Liver (tissue), 9 donors: ENCODE measurements around the gene PTPRQ. TPM values are rescaled to one million over a fixed set of nuclear protein-coding genes. Genes with fewer than 3 reads are reported as not detected.

Source experiments
- DNase-seq: peaks from one replicate; pipeline ENCODE4 v3.0.0-alpha.2; 2017; ENCODE audit warnings: low spot score
- H3K27ac ChIP-seq, 2 donors: one replicate each; pipeline ENCODE4 v1.7.0; 2013; ENCODE audit warnings: inconsistent platforms in 2 of 2, low read length in 2 of 2, control low read depth in 1 of 2, low read depth in 1 of 2, mild to moderate bottlenecking in 1 of 2
- H3K27me3 ChIP-seq, 4 donors: one replicate each; pipeline versions ENCODE4 v1.6.1 to v1.7.0; 2013; ENCODE audit warnings: low read length in 3 of 4, inconsistent platforms in 1 of 4, mild to moderate bottlenecking in 1 of 4, moderate library complexity in 1 of 4; ENCODE audit not compliant: control insufficient read depth in 4 of 4, insufficient read depth in 4 of 4
- H3K36me3 ChIP-seq, 4 donors: one replicate each; pipeline versions ENCODE4 v1.6.1 to v1.7.0; 2013; ENCODE audit warnings: low read length in 3 of 4, mild to moderate bottlenecking in 3 of 4, low read depth in 1 of 4, moderate library complexity in 1 of 4; ENCODE audit not compliant: control insufficient read depth in 4 of 4, insufficient read depth in 3 of 4
- H3K4me1 ChIP-seq, 4 donors: one replicate each; pipeline versions ENCODE4 v1.6.1 to v1.7.0; 2013; ENCODE audit warnings: low read length in 3 of 4, mild to moderate bottlenecking in 3 of 4, moderate library complexity in 1 of 4; ENCODE audit not compliant: control insufficient read depth in 4 of 4, insufficient read depth in 4 of 4
- H3K4me3 ChIP-seq, 3 donors: one replicate each; pipeline versions ENCODE4 v1.6.1 to v1.7.0; 2013; ENCODE audit warnings: low read length in 3 of 3, control low read depth in 1 of 3, low read depth in 1 of 3, mild to moderate bottlenecking in 1 of 3
- H3K9ac ChIP-seq, 2 donors: one replicate each; pipeline ENCODE4 v1.7.0; 2013; ENCODE audit warnings: low read length in 2 of 2, mild to moderate bottlenecking in 2 of 2, moderate library complexity in 2 of 2, control low read depth in 1 of 2, low read depth in 1 of 2
- H3K9me3 ChIP-seq, 4 donors: one replicate each; pipeline versions ENCODE4 v1.6.1 to v1.7.0; 2013; ENCODE audit warnings: low read length in 3 of 4; ENCODE audit not compliant: control insufficient read depth in 4 of 4
- EGR1 ChIP-seq, 2 donors: IDR thresholded peaks; 2 replicates each; pipeline ENCODE4 v1.6.1; 2016 to 2018; ENCODE audit warnings: antibody characterized with exemption in 2 of 2, low read depth in 2 of 2
- FOXA1 ChIP-seq: IDR thresholded peaks from 2 replicates; pipeline ENCODE4 v1.6.1; 2016; ENCODE audit warnings: antibody characterized with exemption
- FOXA2 ChIP-seq: IDR thresholded peaks from 2 replicates; pipeline ENCODE4 v1.6.1; 2016; ENCODE audit warnings: antibody characterized with exemption
- GABPA ChIP-seq, 2 donors: IDR thresholded peaks in 1 of 2; conservative IDR thresholded peaks in 1 of 2; 2 replicates each; pipeline ENCODE4 v1.6.1; 2016; ENCODE audit warnings: antibody characterized with exemption in 2 of 2, mild to moderate bottlenecking in 1 of 2, moderate library complexity in 1 of 2
- HNF4A ChIP-seq, 2 donors: conservative IDR thresholded peaks; 2 replicates each; pipeline ENCODE4 v1.6.1; 2016; ENCODE audit warnings: antibody characterized with exemption in 2 of 2, mild to moderate bottlenecking in 2 of 2
- HNF4G ChIP-seq: IDR thresholded peaks from 2 replicates; pipeline ENCODE4 v1.6.1; 2016; ENCODE audit warnings: antibody characterized with exemption
- JUND ChIP-seq, 2 donors: IDR thresholded peaks; 2 replicates each; pipeline ENCODE4 v1.6.1; 2016; ENCODE audit warnings: antibody characterized with exemption in 2 of 2
- NR2F2 ChIP-seq: IDR thresholded peaks from 2 replicates; pipeline ENCODE4 v1.6.1; 2016; ENCODE audit warnings: antibody characterized with exemption
- RAD21 ChIP-seq, 2 donors: IDR thresholded peaks; 2 replicates each; pipeline ENCODE4 v1.6.1; 2016; ENCODE audit warnings: antibody characterized with exemption in 2 of 2, mild to moderate bottlenecking in 2 of 2
- RXRA ChIP-seq, 2 donors: IDR thresholded peaks; 2 replicates each; pipeline ENCODE4 v1.6.1; 2017 to 2018; ENCODE audit warnings: antibody characterized with exemption in 2 of 2, mild to moderate bottlenecking in 1 of 2
- TAF1 ChIP-seq: conservative IDR thresholded peaks from 2 replicates; pipeline ENCODE4 v1.6.1; 2016; ENCODE audit warnings: antibody characterized with exemption, mild to moderate bottlenecking
- WGBS: extraction: QIAGEN DNeasy Blood & Tissue Kit; methylation state at CpG from one replicate; pipeline ENCODE4 v1.1.7; 2013; 5-methylcytosine and 5-hydroxymethylcytosine counted together
- polyA plus RNA-seq, 2 donors: library from polyadenylated mRNA; stranded (reverse) in 1 of 2; unstranded in 1 of 2; fragments of 200-250 nt in 1 of 2; fragments of >200 nt in 1 of 2; fragmentation: Nextera tagmentation in 1 of 2; extraction: Ambion mirVana in 1 of 2; gene quantifications; one replicate each; pipeline versions ENCODE4 v1.2.1 to v1.2.3, GENCODE V29; 2013 to 2015
- total RNA-seq, 2 donors: library from RNA; depleted of rRNA; stranded (reverse); fragments of >200 nt; gene quantifications; one replicate each; pipeline ENCODE4 v1.2.3, GENCODE V29; 2014
- TF ChIP-seq, protein P1 (sequence below): fragments of 150-350 bp; IDR thresholded peaks from 2 replicates; pipeline ENCODE4 v1.5.1; 2017; ENCODE audit warnings: improper control_type of control experiment, low read depth, low read length; ENCODE audit not compliant: missing input control
- TF ChIP-seq, protein P2 (sequence below): IDR thresholded peaks from 2 replicates; pipeline ENCODE4 v1.6.1; 2016; ENCODE audit warnings: antibody characterized with exemption
- TF ChIP-seq, protein P3 (sequence below): IDR thresholded peaks from 2 replicates; pipeline ENCODE4 v1.6.1; 2016; ENCODE audit warnings: antibody characterized with exemption
- TF ChIP-seq, protein P4 (sequence below): IDR thresholded peaks from 2 replicates; pipeline ENCODE4 v1.6.1; 2016; ENCODE audit warnings: antibody characterized with exemption, mild to moderate bottlenecking
- TF ChIP-seq, protein P5 (sequence below): IDR thresholded peaks from 2 replicates; pipeline ENCODE4 v1.6.1; 2016; ENCODE audit warnings: antibody characterized with exemption
- donor health status: healthy.
- donor health status: healthy.
- donor health status: healthy.
- donor health status: healthy.
- donor health status: healthy.

The PTPRQ gene
- total and polyA plus RNA-seq, 4 donors: 0.02 to 0.08 (median 0.04) TPM

DNA sequence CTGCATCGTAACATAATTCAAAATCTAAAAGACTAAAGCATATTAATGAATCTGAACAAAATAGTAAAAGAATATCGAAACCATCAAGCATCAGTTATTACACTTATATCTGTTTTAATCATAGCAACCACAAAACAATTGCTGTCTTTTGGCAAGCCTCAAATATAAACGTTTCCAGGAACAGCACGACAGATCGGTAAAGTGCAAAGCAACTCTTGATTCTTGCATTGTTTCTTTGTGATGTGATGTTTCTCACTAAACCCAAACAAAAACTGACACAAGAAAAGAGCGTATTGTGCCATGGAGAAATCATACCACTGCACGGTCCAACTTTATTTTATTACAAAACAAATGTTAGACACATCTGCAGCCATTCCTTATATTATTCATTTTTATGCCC is 254.2 kb downstream of the PTPRQ start:
- Histone ChIP-seq H3K4me3 (no peak overlapping the region), H3K9me3 (no peaks in the 10 kb centered on the region), H3K27me3 (no peaks in the 10 kb centered on the region), H3K4me1 (peaks cover 0 to 21% (median 8%) of the 10 kb centered on the region in 4 donors), H3K9ac (no peak overlapping the region), H3K27ac (peak overlapping the region in 1 of 2 donors; percentile 72), H3K36me3 (no peaks in the 10 kb centered on the region)
- no peak for DNase-seq
- WGBS: 69% methylated on average over 7 of the region's 7 CpGs
- no peak for TF ChIP-seq TAF1
- TF ChIP-seq FOXA1: no peak
- TF ChIP-seq, protein P1, sequence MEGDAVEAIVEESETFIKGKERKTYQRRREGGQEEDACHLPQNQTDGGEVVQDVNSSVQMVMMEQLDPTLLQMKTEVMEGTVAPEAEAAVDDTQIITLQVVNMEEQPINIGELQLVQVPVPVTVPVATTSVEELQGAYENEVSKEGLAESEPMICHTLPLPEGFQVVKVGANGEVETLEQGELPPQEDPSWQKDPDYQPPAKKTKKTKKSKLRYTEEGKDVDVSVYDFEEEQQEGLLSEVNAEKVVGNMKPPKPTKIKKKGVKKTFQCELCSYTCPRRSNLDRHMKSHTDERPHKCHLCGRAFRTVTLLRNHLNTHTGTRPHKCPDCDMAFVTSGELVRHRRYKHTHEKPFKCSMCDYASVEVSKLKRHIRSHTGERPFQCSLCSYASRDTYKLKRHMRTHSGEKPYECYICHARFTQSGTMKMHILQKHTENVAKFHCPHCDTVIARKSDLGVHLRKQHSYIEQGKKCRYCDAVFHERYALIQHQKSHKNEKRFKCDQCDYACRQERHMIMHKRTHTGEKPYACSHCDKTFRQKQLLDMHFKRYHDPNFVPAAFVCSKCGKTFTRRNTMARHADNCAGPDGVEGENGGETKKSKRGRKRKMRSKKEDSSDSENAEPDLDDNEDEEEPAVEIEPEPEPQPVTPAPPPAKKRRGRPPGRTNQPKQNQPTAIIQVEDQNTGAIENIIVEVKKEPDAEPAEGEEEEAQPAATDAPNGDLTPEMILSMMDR: no peak
- TF ChIP-seq HNF4G: no peak
- TF ChIP-seq EGR1 (IDR thresholded peaks at IDR 0.05; ENCODE audit: low read depth in 2 of 2): no peak
- TF ChIP-seq NR2F2: no peak
- no peak for TF ChIP-seq HNF4A (conservative IDR thresholded peaks at IDR 0.05)
- TF ChIP-seq, protein P2, sequence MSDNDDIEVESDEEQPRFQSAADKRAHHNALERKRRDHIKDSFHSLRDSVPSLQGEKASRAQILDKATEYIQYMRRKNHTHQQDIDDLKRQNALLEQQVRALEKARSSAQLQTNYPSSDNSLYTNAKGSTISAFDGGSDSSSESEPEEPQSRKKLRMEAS: no peak
- TF ChIP-seq FOXA2: no peak
- TF ChIP-seq, protein P3, sequence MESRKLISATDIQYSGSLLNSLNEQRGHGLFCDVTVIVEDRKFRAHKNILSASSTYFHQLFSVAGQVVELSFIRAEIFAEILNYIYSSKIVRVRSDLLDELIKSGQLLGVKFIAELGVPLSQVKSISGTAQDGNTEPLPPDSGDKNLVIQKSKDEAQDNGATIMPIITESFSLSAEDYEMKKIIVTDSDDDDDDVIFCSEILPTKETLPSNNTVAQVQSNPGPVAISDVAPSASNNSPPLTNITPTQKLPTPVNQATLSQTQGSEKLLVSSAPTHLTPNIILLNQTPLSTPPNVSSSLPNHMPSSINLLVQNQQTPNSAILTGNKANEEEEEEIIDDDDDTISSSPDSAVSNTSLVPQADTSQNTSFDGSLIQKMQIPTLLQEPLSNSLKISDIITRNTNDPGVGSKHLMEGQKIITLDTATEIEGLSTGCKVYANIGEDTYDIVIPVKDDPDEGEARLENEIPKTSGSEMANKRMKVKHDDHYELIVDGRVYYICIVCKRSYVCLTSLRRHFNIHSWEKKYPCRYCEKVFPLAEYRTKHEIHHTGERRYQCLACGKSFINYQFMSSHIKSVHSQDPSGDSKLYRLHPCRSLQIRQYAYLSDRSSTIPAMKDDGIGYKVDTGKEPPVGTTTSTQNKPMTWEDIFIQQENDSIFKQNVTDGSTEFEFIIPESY: no peak
- TF ChIP-seq GABPA (IDR thresholded peaks at IDR 0.05 in 1 of 2, conservative IDR thresholded peaks at IDR 0.05 in 1 of 2): no peak
- no peak for TF ChIP-seq RXRA (IDR thresholded peaks at IDR 0.05)
- no peak for TF ChIP-seq JUND (IDR thresholded peaks at IDR 0.05)
- no peak for TF ChIP-seq RAD21 (IDR thresholded peaks at IDR 0.05)

DNA sequence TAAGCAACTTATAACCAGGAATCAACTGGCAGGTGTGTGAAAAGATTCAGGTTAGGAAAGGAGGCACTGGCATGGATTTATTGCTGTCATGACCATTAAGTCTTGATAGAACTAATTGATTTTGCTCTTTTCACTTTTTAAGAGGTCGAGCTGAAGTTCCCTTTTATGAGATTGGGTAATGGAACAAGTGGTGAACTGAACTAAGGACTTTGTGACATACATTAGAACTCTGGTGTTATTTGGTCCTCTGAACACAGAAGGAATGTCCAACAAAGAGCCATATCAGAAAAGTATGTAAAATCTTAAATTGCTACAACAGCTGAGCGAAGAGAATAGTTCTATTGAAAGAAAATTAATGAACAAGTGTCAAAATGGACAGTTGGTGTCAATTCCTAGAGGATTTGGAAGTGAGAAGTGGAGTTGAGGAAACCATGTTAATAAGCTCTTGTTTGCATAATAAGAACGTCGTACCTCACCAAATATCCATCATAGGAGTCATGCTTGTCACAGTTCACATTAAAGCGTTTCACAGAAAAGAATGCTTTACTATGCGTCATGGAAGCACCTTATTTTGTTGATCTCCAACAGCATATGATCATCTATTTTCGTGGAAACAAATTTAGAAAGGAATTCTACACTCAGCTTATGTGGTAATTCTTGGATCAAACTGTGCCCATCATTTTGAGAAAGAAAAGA is 255.0 kb downstream of the PTPRQ start:
- WGBS: 73% methylated on average over 7 of the region's 7 CpGs
- DNase-seq: no peak
- H3K4me1 ChIP-seq: peaks cover 0 to 21% (median 10%) of the 10 kb centered on the region in 4 donors
- no peak overlapping the region for H3K4me3 ChIP-seq
- TF ChIP-seq FOXA1 (no peak), HNF4A (conservative IDR thresholded peaks at IDR 0.05) (peak; percentile 65 to 77)
- peak overlapping the region in 1 of 2 donors; percentile 72 for H3K27ac ChIP-seq
- no peak overlapping the region for H3K9ac ChIP-seq
- no peaks in the 10 kb centered on the region for H3K9me3 ChIP-seq
- H3K36me3 ChIP-seq: no peaks in the 10 kb centered on the region
- H3K27me3 ChIP-seq: no peaks in the 10 kb centered on the region

DNA sequence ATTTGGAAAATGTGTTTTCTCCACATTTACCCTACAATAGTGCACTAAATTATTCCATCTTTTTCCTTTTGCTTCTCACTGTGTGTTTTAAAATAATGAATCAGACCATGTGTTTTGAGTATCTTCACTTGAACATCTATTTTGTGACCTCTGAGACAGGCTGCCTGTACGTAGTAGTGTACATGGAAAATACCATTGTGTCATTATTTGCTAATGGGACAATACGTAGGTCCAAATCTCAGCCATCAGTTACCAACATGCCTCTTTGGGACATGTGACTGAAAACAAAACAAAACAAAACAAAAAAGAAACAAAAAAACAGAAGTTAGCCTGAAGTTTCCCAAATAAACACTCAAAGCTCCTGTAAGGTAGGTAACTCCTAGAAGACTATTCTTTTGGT is 256.3 kb downstream of the PTPRQ start:
- Histone ChIP-seq H3K27me3 (no peaks in the 10 kb centered on the region), H3K9me3 (no peaks in the 10 kb centered on the region), H3K4me1 (peaks cover 3 to 25% (median 10%) of the 10 kb centered on the region in 4 donors), H3K36me3 (no peaks in the 10 kb centered on the region), H3K4me3 (no peak overlapping the region), H3K27ac (no peak overlapping the region), H3K9ac (no peak overlapping the region)
- DNase-seq: no peak
- WGBS: 47% methylated on average over 2 of the region's 2 CpGs
- TF ChIP-seq EGR1 (IDR thresholded peaks at IDR 0.05; ENCODE audit: low read depth in 2 of 2): peak in 1 of 2 donors; percentile 75
- TF ChIP-seq HNF4G: no peak
- TF ChIP-seq HNF4A (conservative IDR thresholded peaks at IDR 0.05): peak; percentile 51 to 68
- TF ChIP-seq, protein P2: peak; percentile 39
- TF ChIP-seq, protein P1: no peak
- TF ChIP-seq JUND (IDR thresholded peaks at IDR 0.05): peak in 1 of 2 donors; percentile 60
- TF ChIP-seq, protein P4, sequence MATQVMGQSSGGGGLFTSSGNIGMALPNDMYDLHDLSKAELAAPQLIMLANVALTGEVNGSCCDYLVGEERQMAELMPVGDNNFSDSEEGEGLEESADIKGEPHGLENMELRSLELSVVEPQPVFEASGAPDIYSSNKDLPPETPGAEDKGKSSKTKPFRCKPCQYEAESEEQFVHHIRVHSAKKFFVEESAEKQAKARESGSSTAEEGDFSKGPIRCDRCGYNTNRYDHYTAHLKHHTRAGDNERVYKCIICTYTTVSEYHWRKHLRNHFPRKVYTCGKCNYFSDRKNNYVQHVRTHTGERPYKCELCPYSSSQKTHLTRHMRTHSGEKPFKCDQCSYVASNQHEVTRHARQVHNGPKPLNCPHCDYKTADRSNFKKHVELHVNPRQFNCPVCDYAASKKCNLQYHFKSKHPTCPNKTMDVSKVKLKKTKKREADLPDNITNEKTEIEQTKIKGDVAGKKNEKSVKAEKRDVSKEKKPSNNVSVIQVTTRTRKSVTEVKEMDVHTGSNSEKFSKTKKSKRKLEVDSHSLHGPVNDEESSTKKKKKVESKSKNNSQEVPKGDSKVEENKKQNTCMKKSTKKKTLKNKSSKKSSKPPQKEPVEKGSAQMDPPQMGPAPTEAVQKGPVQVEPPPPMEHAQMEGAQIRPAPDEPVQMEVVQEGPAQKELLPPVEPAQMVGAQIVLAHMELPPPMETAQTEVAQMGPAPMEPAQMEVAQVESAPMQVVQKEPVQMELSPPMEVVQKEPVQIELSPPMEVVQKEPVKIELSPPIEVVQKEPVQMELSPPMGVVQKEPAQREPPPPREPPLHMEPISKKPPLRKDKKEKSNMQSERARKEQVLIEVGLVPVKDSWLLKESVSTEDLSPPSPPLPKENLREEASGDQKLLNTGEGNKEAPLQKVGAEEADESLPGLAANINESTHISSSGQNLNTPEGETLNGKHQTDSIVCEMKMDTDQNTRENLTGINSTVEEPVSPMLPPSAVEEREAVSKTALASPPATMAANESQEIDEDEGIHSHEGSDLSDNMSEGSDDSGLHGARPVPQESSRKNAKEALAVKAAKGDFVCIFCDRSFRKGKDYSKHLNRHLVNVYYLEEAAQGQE: no peak
- TF ChIP-seq GABPA (IDR thresholded peaks at IDR 0.05 in 1 of 2, conservative IDR thresholded peaks at IDR 0.05 in 1 of 2): no peak
- TF ChIP-seq RXRA (IDR thresholded peaks at IDR 0.05): peak in 1 of 2 donors; percentile 52
- TF ChIP-seq, protein P5, sequence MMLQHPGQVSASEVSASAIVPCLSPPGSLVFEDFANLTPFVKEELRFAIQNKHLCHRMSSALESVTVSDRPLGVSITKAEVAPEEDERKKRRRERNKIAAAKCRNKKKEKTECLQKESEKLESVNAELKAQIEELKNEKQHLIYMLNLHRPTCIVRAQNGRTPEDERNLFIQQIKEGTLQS: no peak
